Endothelial cell of umbilical vein (primary cell): ENCODE data around the gene KHK. TPM values are rescaled to one million over a fixed set of nuclear protein-coding genes. Genes with fewer than 3 reads are reported as not detected.

Source experiments
- BruUV-seq: library from RNA; stranded (reverse); fragments of 400-500 nt; replicated peaks from 2 replicates; lab custom pipeline; 2021; lab: Mats Ljungman, UMichigan
- CTCF ChIA-PET: fragments of 300-600, 350-600 bp; sonication (Branson Sonifier 250); formaldehyde crosslinking; loops from one replicate; lab custom pipeline; 2021; ENCODE audit warnings: antibody characterized with exemption, inconsistent platforms; lab: Charles Lee
- POLR2A ChIA-PET: fragments of 300-600, 350-600 bp; sonication (Branson Sonifier 250); formaldehyde crosslinking; loops from one replicate; lab custom pipeline; 2021; ENCODE audit warnings: antibody characterized with exemption, inconsistent platforms; lab: Charles Lee
- DNase-seq: peaks from one replicate; pipeline ENCODE4 v3.0.0-alpha.2; 2011; ENCODE audit warnings: low read depth, low spot score
- FAIRE-seq: peaks from 2 replicates; lab custom pipeline; 2011; peaks lifted over from hg19 to GRCh38; lab: Jason Lieb, UNC
- H2AFZ ChIP-seq: 2 replicates; pipeline ENCODE4 v1.6.0; 2012; ENCODE audit warnings: low read depth, low read length, control low read depth, inconsistent platforms
- H3K27ac ChIP-seq: 2 replicates; pipeline ENCODE4 v1.5.1; 2011; ENCODE audit warnings: low read depth, mild to moderate bottlenecking, control low read depth, low read length, moderate library complexity; ENCODE audit not compliant: insufficient read depth
- H3K27me3 ChIP-seq, 2 experiments: 2 replicates each; pipeline versions ENCODE4 v1.6.0 to v1.6.1; 2011; ENCODE audit warnings: low read length in 2 of 2, mixed read lengths in 1 of 2; ENCODE audit not compliant: control insufficient read depth in 2 of 2, insufficient read depth in 2 of 2
- H3K36me3 ChIP-seq, 2 experiments: 2 replicates in 1 of 2; 3 replicates in 1 of 2; pipeline ENCODE4 v1.5.1; 2011; ENCODE audit warnings: low read length in 2 of 2, mild to moderate bottlenecking in 1 of 2, moderate library complexity in 1 of 2; ENCODE audit not compliant: control insufficient read depth in 2 of 2, insufficient read depth in 2 of 2; ENCODE audit errors: extremely low read depth in 1 of 2
- H3K4me1 ChIP-seq: 3 replicates; pipeline ENCODE4 v1.5.1; 2011; ENCODE audit warnings: mild to moderate bottlenecking, low read length; ENCODE audit not compliant: control insufficient read depth, insufficient read depth; ENCODE audit errors: extremely low read depth
- H3K4me2 ChIP-seq: 2 replicates; pipeline ENCODE4 v1.6.1; 2011; ENCODE audit warnings: low read length, control low read depth, mixed read lengths; ENCODE audit not compliant: insufficient read depth
- H3K4me3 ChIP-seq, 3 experiments: fragments of 200-600 bp in 1 of 3; sonication (generic), shearing (Covaris generic) in 1 of 3; replicated peaks in 1 of 3; 2 replicates each; pipeline ENCODE4 v1.5.1; 2011 to 2016; ENCODE audit warnings: control low read depth in 3 of 3, low read length in 3 of 3, mild to moderate bottlenecking in 2 of 3, inconsistent platforms in 1 of 3, low read depth in 1 of 3, moderate library complexity in 1 of 3; ENCODE audit not compliant: insufficient read depth in 1 of 3
- H3K79me2 ChIP-seq: 2 replicates; pipeline ENCODE4 v1.6.0; 2012; ENCODE audit warnings: low read length, inconsistent platforms; ENCODE audit not compliant: control insufficient read depth, insufficient read depth
- H3K9ac ChIP-seq: replicated peaks from 2 replicates; pipeline ENCODE3; 2011; ENCODE audit warnings: low read length, control low read depth; ENCODE audit not compliant: insufficient read depth; ENCODE audit errors: extremely low read depth
- H3K9me1 ChIP-seq: replicated peaks from 3 replicates; pipeline ENCODE4 v1.6.0; 2011; ENCODE audit warnings: mild to moderate bottlenecking, low read length; ENCODE audit not compliant: control insufficient read depth, insufficient read depth; ENCODE audit errors: extremely low read depth
- H3K9me3 ChIP-seq: replicated peaks from 2 replicates; pipeline ENCODE4 v1.5.1; 2012; ENCODE audit warnings: low read length, inconsistent platforms; ENCODE audit not compliant: control insufficient read depth, insufficient read depth
- H4K20me1 ChIP-seq: replicated peaks from 2 replicates; pipeline ENCODE3; 2011; ENCODE audit warnings: mild to moderate bottlenecking, low read length; ENCODE audit not compliant: control insufficient read depth, insufficient read depth; ENCODE audit errors: extremely low read depth
- CTCF ChIP-seq, 2 donors: IDR thresholded peaks; 1 replicate in 1 of 2; 2 replicates in 1 of 2; pipeline ENCODE4 v1.5.1; 2011; ENCODE audit warnings: low read length in 2 of 2, mild to moderate bottlenecking in 2 of 2, moderate library complexity in 2 of 2, control low read depth in 1 of 2, inconsistent platforms in 1 of 2, low read depth in 1 of 2; ENCODE audit not compliant: insufficient read depth in 1 of 2; ENCODE audit errors: extremely low read depth in 1 of 2
- GATA2 ChIP-seq: IDR thresholded peaks from 2 replicates; pipeline ENCODE4 v1.7.0; 2011; ENCODE audit warnings: low read depth, mild to moderate bottlenecking, moderate library complexity, mixed read lengths, low read length; ENCODE audit not compliant: insufficient read length, insufficient read depth
- MYC ChIP-seq: IDR thresholded peaks from one replicate; pipeline ENCODE4 v1.6.1; 2011; ENCODE audit warnings: mild to moderate bottlenecking, low read depth, low read length
- POLR2A ChIP-seq: IDR thresholded peaks from 2 replicates; pipeline ENCODE4 v1.6.1; 2012; ENCODE audit warnings: low read depth, mild to moderate bottlenecking, control low read depth, low read length
- POLR2AphosphoS5 ChIP-seq: IDR thresholded peaks from 2 replicates; pipeline ENCODE4 v1.6.1; 2012; ENCODE audit warnings: low read depth, mild to moderate bottlenecking, control low read depth, low read length, moderate library complexity; ENCODE audit not compliant: insufficient read depth
- dilution Hi-C: fragments of 300-500 bp; cut with MboI; formaldehyde crosslinking; loops from one replicate; pipeline ENCODE4 v1.15.0; 2019; ENCODE audit warnings: low sequenced_read_pairs; ENCODE audit not compliant: extremely low pct_ligation_motif_present
- intact Hi-C: fragments of 100-400 bp; cut with micrococcal nuclease; formaldehyde crosslinking; loops from one replicate; pipeline ENCODE4 v1.10.0; 2022
- polyA plus RNA-seq, 4 experiments: library from polyadenylated mRNA; depleted of rRNA in 3 of 4; stranded (reverse) in 3 of 4; unstranded in 1 of 4; fragments of >200 nt; gene quantifications; 2 replicates each; pipeline versions ENCODE4 v1.2.1 to v1.2.3, GENCODE V29; 2011 to 2012; ENCODE audit warnings: missing spikeins in 1 of 4
- total RNA-seq: library from RNA; stranded (reverse); gene quantifications from 2 replicates; pipeline ENCODE4 v1.2.3, GENCODE V29; 2021

The KHK gene
- total and polyA plus RNA-seq, 2 donors (not counting 3 experiments of a cell fraction or from before 2014, with no cell fraction given), result 2.9 to 4.4 TPM

GRCh38 chr2:27133905-27134780 is 47.6 kb downstream of the KHK start, which contains the start of gene PREB:
Gene PREB (minus strand): TSS chr2:27134636. CDS start chr2:27134421, 215 bp downstream.
- TF ChIP-seq CTCF (IDR thresholded peaks at IDR 0.05; ENCODE audit: extremely low read depth in 1 of 2, insufficient read depth in 1 of 2, low read depth in 1 of 2, low read length in 2 of 2) (peak; percentile 13 to 48), POLR2A (peak; percentile 90), POLR2AphosphoS5 (peak; percentile 90), MYC (no peak), GATA2 (no peak)
- Histone ChIP-seq H4K20me1 (no peaks in the 10 kb centered on the region), H3K4me1 (peaks cover 10% of the 10 kb centered on the region), H3K4me2 (peak within 1 kb of the TSS; percentile 87), H2AFZ (peak within 1 kb of the TSS; percentile 94), H3K36me3 (peaks cover 6 to 27% of the 10 kb centered on the region in 2 experiments), H3K79me2 (peaks cover 18% of the 10 kb centered on the region), H3K4me3 (peak within 1 kb of the TSS; percentile 78 to 97 (median 84)), H3K9ac (peak within 1 kb of the TSS; percentile 86), H3K27me3 (no peaks in the 10 kb centered on the region), H3K27ac (peak within 1 kb of the TSS; percentile 72), H3K9me3 (no peaks in the 10 kb centered on the region), H3K9me1 (no peaks in the 10 kb centered on the region)
- dilution Hi-C loops (no loop called here), intact Hi-C loops (loop anchor here (1.0 kb wide), 4 partner anchors 11 to 83 kb away; partner anchors contain the start of genes ABHD1, AGBL5, ATRAID and KHK)
- FAIRE-seq, result peak; percentile 96
- CTCF ChIA-PET, result interaction anchor here (0.6 to 2.2 kb wide), 16 partner anchors 9 to 169 kb away, joined by 3 to 14 read pairs (median 4); partner anchors contain the start of genes ABHD1, AGBL5, KHK and TRIM54
- BruUV-seq, result no TSS peak
- peak; percentile 97 for DNase-seq
- POLR2A ChIA-PET, result interaction anchor here (1.5 to 1.9 kb wide), 2 partner anchors 10 to 84 kb away, joined by 3 to 7 read pairs; partner anchors contain the start of gene ABHD1
